ENCODE data around the gene PARPBP. TPM values are rescaled to one million over a fixed set of nuclear protein-coding genes. Genes with fewer than 3 reads are reported as not detected.
"Not testable (repeated sequence)": the region's sequence is repeated elsewhere in the genome, so short reads cannot be mapped to it uniquely, and the experiment has no call there.

The PARPBP gene
- total and polyA plus RNA-seq, 2 experiments from 2014 or later: 6.6 to 11.0 TPM

DNA sequence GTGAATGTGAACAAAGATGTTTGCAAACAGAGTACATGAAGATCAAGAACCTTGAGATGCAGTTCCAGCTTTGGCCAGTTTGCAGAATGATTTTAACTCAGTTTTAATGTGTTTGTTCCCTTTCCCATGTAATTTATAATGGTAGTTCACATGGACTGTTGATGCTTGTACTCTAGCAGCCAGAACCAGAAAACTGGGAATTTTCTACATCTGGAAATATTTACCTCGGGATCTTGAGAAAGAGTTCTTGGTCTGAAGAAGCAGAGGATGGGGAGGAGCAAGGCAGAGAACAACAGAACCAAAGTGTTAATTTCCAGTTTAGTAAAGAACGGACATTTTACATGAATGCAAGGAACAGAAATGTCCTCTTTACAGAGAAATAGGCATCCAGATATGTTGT is 114.6 kb downstream of the PARPBP start:
- no peak for DNase-seq (ENCODE audit: low spot score)
- Histone ChIP-seq H3K79me2 (no peaks in the 10 kb centered on the region), H3K27me3 (no peaks in the 10 kb centered on the region), H3K9me2 (replicated peaks; ENCODE audit: insufficient read depth) (no peaks in the 10 kb centered on the region), H3K4me1 (ENCODE audit: insufficient read depth) (no peaks in the 10 kb centered on the region), H2AFZ (no peak overlapping the region), H3K9me3 (ENCODE audit: low read depth) (no peaks in the 10 kb centered on the region), H4K20me1 (ENCODE audit: insufficient read depth, poor library complexity, severe bottlenecking) (no peaks in the 10 kb centered on the region), H3K36me3 (replicated peaks; ENCODE audit: insufficient read depth, low read depth) (no peaks in the 10 kb centered on the region), H3K4me2 (no peak overlapping the region), H3K27ac (no peak overlapping the region), H3K4me3 (no peak overlapping the region)
- WGBS (ENCODE audit: low lambda C conversion rate, missing lambda C conversion rate): 87% methylated on average over 2 of the region's 2 CpGs
- no peak for TF ChIP-seq EZH2phosphoT487 (IDR thresholded peaks at IDR 0.05; ENCODE audit: low read depth, severe bottlenecking, unreplicated experiment)
- TF ChIP-seq EZH2 (IDR thresholded peaks at IDR 0.05; ENCODE audit: borderline replicate concordance): no peak
- TF ChIP-seq, protein P1, sequence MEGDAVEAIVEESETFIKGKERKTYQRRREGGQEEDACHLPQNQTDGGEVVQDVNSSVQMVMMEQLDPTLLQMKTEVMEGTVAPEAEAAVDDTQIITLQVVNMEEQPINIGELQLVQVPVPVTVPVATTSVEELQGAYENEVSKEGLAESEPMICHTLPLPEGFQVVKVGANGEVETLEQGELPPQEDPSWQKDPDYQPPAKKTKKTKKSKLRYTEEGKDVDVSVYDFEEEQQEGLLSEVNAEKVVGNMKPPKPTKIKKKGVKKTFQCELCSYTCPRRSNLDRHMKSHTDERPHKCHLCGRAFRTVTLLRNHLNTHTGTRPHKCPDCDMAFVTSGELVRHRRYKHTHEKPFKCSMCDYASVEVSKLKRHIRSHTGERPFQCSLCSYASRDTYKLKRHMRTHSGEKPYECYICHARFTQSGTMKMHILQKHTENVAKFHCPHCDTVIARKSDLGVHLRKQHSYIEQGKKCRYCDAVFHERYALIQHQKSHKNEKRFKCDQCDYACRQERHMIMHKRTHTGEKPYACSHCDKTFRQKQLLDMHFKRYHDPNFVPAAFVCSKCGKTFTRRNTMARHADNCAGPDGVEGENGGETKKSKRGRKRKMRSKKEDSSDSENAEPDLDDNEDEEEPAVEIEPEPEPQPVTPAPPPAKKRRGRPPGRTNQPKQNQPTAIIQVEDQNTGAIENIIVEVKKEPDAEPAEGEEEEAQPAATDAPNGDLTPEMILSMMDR (IDR thresholded peaks at IDR 0.05; ENCODE audit: poor library complexity): no peak

DNA sequence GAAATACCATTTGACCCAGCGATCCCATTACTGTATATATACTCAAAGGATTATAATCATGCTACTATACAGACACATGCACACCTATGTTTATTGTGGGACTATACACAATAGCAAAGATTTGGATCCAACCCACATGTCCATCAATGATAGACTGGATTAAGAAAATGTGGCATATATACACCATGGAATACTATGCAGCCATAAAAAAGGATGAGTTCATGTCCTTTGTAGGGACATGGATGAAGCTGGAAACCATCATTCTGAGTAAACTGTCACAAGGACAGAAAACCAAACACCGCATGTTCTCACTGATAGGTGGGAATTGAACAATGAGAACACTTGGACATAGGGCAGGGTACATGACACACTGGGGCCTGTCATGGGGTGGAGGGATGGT is 120.9 kb downstream of the PARPBP start:
- H3K4me3 ChIP-seq; H3K27ac ChIP-seq; DNase-seq (ENCODE audit: low spot score); H3K36me3 ChIP-seq (replicated peaks; ENCODE audit: insufficient read depth, low read depth); H3K9me2 ChIP-seq (replicated peaks; ENCODE audit: insufficient read depth); H3K27me3 ChIP-seq; H3K79me2 ChIP-seq; H3K9me3 ChIP-seq (ENCODE audit: low read depth); H4K20me1 ChIP-seq (ENCODE audit: insufficient read depth, poor library complexity, severe bottlenecking); H3K4me2 ChIP-seq; H3K4me1 ChIP-seq (ENCODE audit: insufficient read depth); H2AFZ ChIP-seq: not testable (repeated sequence)
- 96% methylated on average over 2 of the region's 2 CpGs for WGBS (ENCODE audit: low lambda C conversion rate, missing lambda C conversion rate)

Small RNA genes within 50 kb of the gene (small RNA-seq; reads per million reads assigned to genes)
- not detected for gene RN7SL793P

Other genes starting within 250 kb of the PARPBP start
- gene DRAM1, start 242.6 kb upstream of the PARPBP start, total RNA-seq: 24.0 and 26.0 TPM in 2 replicates
- gene DRAM1, start 242.6 kb upstream of the PARPBP start, polyA plus RNA-seq: 27.2 and 28.2 TPM in 2 replicates
- gene WASHC3, start 58.2 kb upstream of the PARPBP start, total RNA-seq: 55.5 and 66.8 TPM in 2 replicates
- gene WASHC3, start 58.2 kb upstream of the PARPBP start, polyA plus RNA-seq: 59.8 and 60.3 TPM in 2 replicates
- gene NUP37, start 69 bp upstream of the PARPBP start, total RNA-seq: 27.3 and 37.3 TPM in 2 replicates
- gene NUP37, start 69 bp upstream of the PARPBP start, polyA plus RNA-seq: 25.1 and 26.7 TPM in 2 replicates
- gene PMCH, start 77.7 kb downstream of the PARPBP start, total RNA-seq: 1.3 TPM in 1 of 2 replicates, not detected in the other
- not detected in 2 replicates for gene PMCH, start 77.7 kb downstream of the PARPBP start, polyA plus RNA-seq

Measured in hepatocyte (in vitro differentiated cells).